ENCODE data around the gene RBM23. TPM values are rescaled to one million over a fixed set of nuclear protein-coding genes. Genes with fewer than 3 reads are reported as not detected.
A peak's percentile ranks its signal among the peaks of the same experiment; 100 is the strongest.

Gene RBM23
- total RNA-seq, 2 experiments from 2014 or later = 77.1 to 81.2 TPM

DNA sequence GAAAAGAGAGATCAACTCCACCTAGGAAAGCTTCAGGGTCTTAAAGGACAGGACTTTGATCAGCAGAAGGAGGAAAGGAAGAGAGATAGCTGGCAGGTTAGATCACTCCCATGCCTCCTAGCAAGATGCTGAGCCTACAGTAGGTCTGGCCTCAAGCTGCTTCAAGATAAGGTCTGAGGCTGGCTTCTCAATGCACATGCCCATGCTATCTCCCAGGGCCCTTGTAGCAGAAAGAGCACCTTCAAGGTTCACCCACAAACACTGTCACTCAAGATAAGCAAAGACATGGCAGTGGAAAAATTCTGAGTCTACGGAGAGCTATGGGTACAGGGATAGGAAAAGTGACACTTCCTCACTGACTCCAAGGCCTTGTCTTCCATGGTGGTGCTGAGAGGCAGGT is 21.6 kb downstream of the RBM23 start:
- CTCF ChIA-PET = interaction anchor here (1.8 to 4.2 kb wide), 5 partner anchors 12 to 327 kb away, joined by 6 to 20 read pairs (median 13); no protein-coding TSS in a partner anchor
- H3K4me1 Mint-ChIP-seq (ENCODE audit: low read depth) = peaks cover 13% of the 10 kb centered on the region
- DNase-seq = no peak
- H3K27me3 Mint-ChIP-seq (ENCODE audit: low read depth) = no peaks in the 10 kb centered on the region
- no peak overlapping the region for H3K27ac Mint-ChIP-seq
- ATAC-seq = no peak
- POLR2A ChIA-PET = interaction anchor here (0.6 kb wide), 1 partner anchor 313 kb away, joined by 3 read pairs; no protein-coding TSS in a partner anchor
- H3K36me3 Mint-ChIP-seq (ENCODE audit: low read depth) = peaks cover 25% of the 10 kb centered on the region
- H3K9me3 Mint-ChIP-seq (ENCODE audit: insufficient read depth) = no peaks in the 10 kb centered on the region
- no peak overlapping the region for H3K4me3 Mint-ChIP-seq

GRCh38 chr14:22896760-22897159 is 22.2 kb downstream of the RBM23 start:
- Mint-ChIP-seq H3K9me3 (ENCODE audit: insufficient read depth) (no peaks in the 10 kb centered on the region), H3K27me3 (ENCODE audit: low read depth) (no peaks in the 10 kb centered on the region), H3K27ac (no peak overlapping the region), H3K36me3 (ENCODE audit: low read depth) (peaks cover 21% of the 10 kb centered on the region), H3K4me3 (no peak overlapping the region), H3K4me1 (ENCODE audit: low read depth) (peaks cover 13% of the 10 kb centered on the region)
- no peak for DNase-seq
- ChIA-PET CTCF (interaction anchor here (0.9 to 2.5 kb wide), 8 partner anchors 12 to 326 kb away, joined by 3 to 15 read pairs (median 6); no protein-coding TSS in a partner anchor), POLR2A (interaction anchor here (1.5 kb wide), 1 partner anchor 23 kb away, joined by 4 read pairs; the partner anchor contains the start of gene RBM23)
- no peak for ATAC-seq

- POLR2A ChIA-PET = interaction anchor here (1.1 to 1.5 kb wide), 2 partner anchors 23 to 25 kb away, joined by 4 to 6 read pairs; partner anchors contain the start of genes LRP10 and RBM23
- CTCF ChIA-PET = interaction anchor here (0.9 to 2.5 kb wide), 10 partner anchors 11 to 326 kb away, joined by 3 to 15 read pairs (median 6); no protein-coding TSS in a partner anchor
- H3K4me1 Mint-ChIP-seq (ENCODE audit: low read depth) = peaks cover 11% of the 10 kb centered on the region
- H3K4me3 Mint-ChIP-seq = no peak overlapping the region
- H3K36me3 Mint-ChIP-seq (ENCODE audit: low read depth) = peaks cover 18% of the 10 kb centered on the region
- ATAC-seq (no peak), DNase-seq (no peak)
- no peaks in the 10 kb centered on the region for H3K9me3 Mint-ChIP-seq (ENCODE audit: insufficient read depth)
- H3K27me3 Mint-ChIP-seq (ENCODE audit: low read depth) = no peaks in the 10 kb centered on the region
- no peak overlapping the region for H3K27ac Mint-ChIP-seq
These were observed 22.6 kb downstream of the RBM23 start for GRCh38 chr14:22896356-22896755.

DNA sequence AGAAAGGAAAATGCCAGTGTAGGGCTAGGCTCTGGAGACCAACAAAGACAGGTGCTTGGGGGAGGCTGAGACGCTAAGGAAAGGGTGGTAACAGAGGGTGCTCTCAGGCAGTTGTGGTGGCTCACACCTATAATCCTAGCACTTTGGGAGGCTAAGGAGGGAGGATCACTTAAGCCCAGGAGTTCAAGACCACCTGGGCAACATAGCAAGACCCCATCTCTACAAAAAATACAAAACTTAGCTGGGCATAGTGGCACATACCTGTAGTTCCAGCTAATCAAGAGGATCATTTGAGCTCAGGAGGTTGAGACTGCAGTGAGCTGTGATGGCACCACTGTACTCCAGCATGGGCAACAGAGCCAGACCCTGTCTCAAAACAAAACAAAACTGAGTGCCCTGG is 23.5 kb downstream of the RBM23 start:
- DNase-seq (no peak), ATAC-seq (no peak)
- H3K4me1 Mint-ChIP-seq (ENCODE audit: low read depth) = peaks cover 2% of the 10 kb centered on the region
- ChIA-PET POLR2A (interaction anchor here (0.8 to 1.5 kb wide), 3 partner anchors 12 to 24 kb away, joined by 3 to 6 read pairs (median 4); partner anchors contain the start of genes LRP10, RBM23 and REM2), CTCF (interaction anchor here (1.0 to 2.5 kb wide), 7 partner anchors 10 to 310 kb away, joined by 3 to 15 read pairs (median 6); no protein-coding TSS in a partner anchor)
- H3K27ac Mint-ChIP-seq = no peak overlapping the region
- H3K27me3 Mint-ChIP-seq (ENCODE audit: low read depth) = no peaks in the 10 kb centered on the region
- no peaks in the 10 kb centered on the region for H3K9me3 Mint-ChIP-seq (ENCODE audit: insufficient read depth)
- H3K4me3 Mint-ChIP-seq = no peak overlapping the region
- peaks cover 14% of the 10 kb centered on the region for H3K36me3 Mint-ChIP-seq (ENCODE audit: low read depth)

DNA sequence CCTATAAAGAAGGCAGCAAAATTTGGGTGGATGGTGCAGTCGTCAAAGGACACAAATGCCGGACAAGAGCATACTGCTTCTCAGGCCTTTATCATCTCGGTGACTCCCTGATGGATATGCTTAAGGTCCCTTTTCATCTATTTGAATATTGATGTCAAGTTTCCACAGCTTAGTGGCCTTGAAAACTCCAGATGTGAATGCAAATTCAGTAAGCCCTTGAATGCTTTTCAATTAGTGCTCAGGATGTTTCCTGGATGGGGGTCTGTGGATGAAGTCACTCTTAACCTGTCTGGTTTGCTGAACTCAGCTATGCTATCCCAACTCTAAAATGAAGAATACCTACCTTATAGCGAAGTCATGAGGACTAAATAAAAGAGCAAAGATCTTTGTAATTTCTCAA is 25.2 kb downstream of the RBM23 start:
- Mint-ChIP-seq H3K4me1 (ENCODE audit: low read depth) (peaks cover 2% of the 10 kb centered on the region), H3K36me3 (ENCODE audit: low read depth) (peaks cover 10% of the 10 kb centered on the region), H3K27me3 (ENCODE audit: low read depth) (peaks cover 7% of the 10 kb centered on the region), H3K27ac (no peak overlapping the region), H3K4me3 (no peak overlapping the region), H3K9me3 (ENCODE audit: insufficient read depth) (no peaks in the 10 kb centered on the region)
- no peak for DNase-seq
- ChIA-PET CTCF (interaction anchor here (0.8 to 1.0 kb wide), 3 partner anchors 22 to 93 kb away, joined by 3 read pairs; no protein-coding TSS in a partner anchor), POLR2A (interaction anchor here (1.1 kb wide), 1 partner anchor 35 kb away, joined by 3 read pairs; the partner anchor contains the start of gene PRMT5)
- ATAC-seq = no peak

DNA sequence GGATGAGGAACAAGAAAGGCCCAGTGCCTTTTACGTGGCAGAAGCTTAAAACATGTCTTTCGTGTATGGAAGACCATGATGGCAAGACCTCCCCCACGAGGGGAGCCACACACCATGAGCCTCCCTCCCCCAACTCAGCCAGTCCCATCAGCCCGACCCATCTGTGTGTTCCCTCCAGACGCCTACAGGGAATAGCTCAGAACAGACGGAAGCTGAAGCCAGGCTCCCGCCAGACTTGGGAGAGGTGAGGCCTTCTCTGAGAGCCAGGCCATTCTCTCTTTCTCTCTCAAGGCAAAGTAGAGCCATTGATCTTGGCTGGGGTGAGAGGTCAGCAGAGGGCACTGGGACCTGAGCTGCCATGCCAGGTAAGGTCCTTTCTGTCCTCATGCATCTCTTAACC is 26.5 kb downstream of the RBM23 start:
- ATAC-seq = no peak
- ChIA-PET POLR2A (no interaction called here), CTCF (interaction anchor here (1.3 kb wide), 1 partner anchor 20 kb away, joined by 3 read pairs; no protein-coding TSS in a partner anchor)
- no peak overlapping the region for H3K27ac Mint-ChIP-seq
- no peak overlapping the region for H3K4me3 Mint-ChIP-seq
- peaks cover 5% of the 10 kb centered on the region for H3K36me3 Mint-ChIP-seq (ENCODE audit: low read depth)
- H3K27me3 Mint-ChIP-seq (ENCODE audit: low read depth) = peaks cover 7% of the 10 kb centered on the region
- H3K4me1 Mint-ChIP-seq (ENCODE audit: low read depth) = peaks cover 13% of the 10 kb centered on the region
- H3K9me3 Mint-ChIP-seq (ENCODE audit: insufficient read depth) = no peaks in the 10 kb centered on the region
- DNase-seq = no peak

GRCh38 chr14:22890416-22890815 is 28.5 kb downstream of the RBM23 start:
- peaks cover 29% of the 10 kb centered on the region for H3K4me1 Mint-ChIP-seq (ENCODE audit: low read depth)
- peaks cover 5% of the 10 kb centered on the region for H3K36me3 Mint-ChIP-seq (ENCODE audit: low read depth)
- ChIA-PET POLR2A (interaction anchor here (0.6 to 1.5 kb wide), 4 partner anchors 8 to 225 kb away, joined by 3 to 6 read pairs (median 3); partner anchors contain the start of gene RBM23), CTCF (interaction anchor here (0.9 to 11.0 kb wide), 7 partner anchors 11 to 178 kb away, joined by 3 to 152 read pairs (median 4); partner anchors contain the start of genes LRP10 and PRMT5)
- no peak overlapping the region for H3K27ac Mint-ChIP-seq
- no peak overlapping the region for H3K4me3 Mint-ChIP-seq
- H3K27me3 Mint-ChIP-seq (ENCODE audit: low read depth) = peaks cover 12% of the 10 kb centered on the region
- DNase-seq (no peak), ATAC-seq (no peak)
- no peaks in the 10 kb centered on the region for H3K9me3 Mint-ChIP-seq (ENCODE audit: insufficient read depth)

- peaks cover 24% of the 10 kb centered on the region for H3K27me3 Mint-ChIP-seq (ENCODE audit: low read depth)
- no peak for DNase-seq
- ChIA-PET CTCF (interaction anchor here (0.7 to 11.0 kb wide), 7 partner anchors 13 to 332 kb away, joined by 3 to 152 read pairs (median 5); partner anchors contain the start of gene LRP10), POLR2A (interaction anchor here (0.6 to 1.7 kb wide), 3 partner anchors 16 to 122 kb away, joined by 3 to 5 read pairs (median 3); partner anchors contain the start of gene OXA1L)
- H3K36me3 Mint-ChIP-seq (ENCODE audit: low read depth) = peaks cover 4% of the 10 kb centered on the region
- ATAC-seq = no peak
- H3K9me3 Mint-ChIP-seq (ENCODE audit: insufficient read depth) = no peaks in the 10 kb centered on the region
- H3K4me3 Mint-ChIP-seq = no peak overlapping the region
- peaks cover 31% of the 10 kb centered on the region for H3K4me1 Mint-ChIP-seq (ENCODE audit: low read depth)
- H3K27ac Mint-ChIP-seq = no peak overlapping the region
These were observed 30.3 kb downstream of the RBM23 start for GRCh38 chr14:22888662-22889061.

DNA sequence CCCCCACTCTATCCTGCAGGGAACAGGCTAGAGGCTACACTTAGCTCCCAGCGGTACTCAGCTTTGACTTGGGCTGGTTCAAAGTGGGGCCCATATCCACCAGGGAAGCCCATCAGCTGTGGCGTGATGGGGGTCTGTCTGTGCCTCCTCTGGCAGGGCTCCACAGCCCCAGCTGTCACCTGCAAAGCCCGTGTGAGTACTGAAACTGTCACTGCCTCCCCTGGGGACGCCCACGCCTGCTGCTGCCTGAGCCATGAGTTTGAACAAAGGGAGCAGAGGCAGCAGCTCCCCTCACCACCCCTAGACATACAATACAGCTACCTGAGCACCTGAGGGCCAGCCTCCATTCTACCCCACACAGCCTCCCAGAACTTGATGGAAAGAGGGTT is 31.0 kb downstream of the RBM23 start:
- Mint-ChIP-seq H3K27me3 (ENCODE audit: low read depth) (peaks cover 29% of the 10 kb centered on the region), H3K4me3 (no peak overlapping the region), H3K4me1 (ENCODE audit: low read depth) (peaks cover 31% of the 10 kb centered on the region), H3K36me3 (ENCODE audit: low read depth) (peaks cover 4% of the 10 kb centered on the region), H3K9me3 (ENCODE audit: insufficient read depth) (no peaks in the 10 kb centered on the region), H3K27ac (no peak overlapping the region)
- CTCF ChIA-PET = interaction anchor here (1.2 to 11.0 kb wide), 7 partner anchors 14 to 331 kb away, joined by 3 to 152 read pairs (median 5); partner anchors contain the start of gene LRP10
- POLR2A ChIA-PET = interaction anchor here (0.6 to 1.7 kb wide), 4 partner anchors 15 to 122 kb away, joined by 3 to 5 read pairs (median 3); partner anchors contain the start of gene OXA1L
- ATAC-seq = no peak
- no peak for DNase-seq

DNA sequence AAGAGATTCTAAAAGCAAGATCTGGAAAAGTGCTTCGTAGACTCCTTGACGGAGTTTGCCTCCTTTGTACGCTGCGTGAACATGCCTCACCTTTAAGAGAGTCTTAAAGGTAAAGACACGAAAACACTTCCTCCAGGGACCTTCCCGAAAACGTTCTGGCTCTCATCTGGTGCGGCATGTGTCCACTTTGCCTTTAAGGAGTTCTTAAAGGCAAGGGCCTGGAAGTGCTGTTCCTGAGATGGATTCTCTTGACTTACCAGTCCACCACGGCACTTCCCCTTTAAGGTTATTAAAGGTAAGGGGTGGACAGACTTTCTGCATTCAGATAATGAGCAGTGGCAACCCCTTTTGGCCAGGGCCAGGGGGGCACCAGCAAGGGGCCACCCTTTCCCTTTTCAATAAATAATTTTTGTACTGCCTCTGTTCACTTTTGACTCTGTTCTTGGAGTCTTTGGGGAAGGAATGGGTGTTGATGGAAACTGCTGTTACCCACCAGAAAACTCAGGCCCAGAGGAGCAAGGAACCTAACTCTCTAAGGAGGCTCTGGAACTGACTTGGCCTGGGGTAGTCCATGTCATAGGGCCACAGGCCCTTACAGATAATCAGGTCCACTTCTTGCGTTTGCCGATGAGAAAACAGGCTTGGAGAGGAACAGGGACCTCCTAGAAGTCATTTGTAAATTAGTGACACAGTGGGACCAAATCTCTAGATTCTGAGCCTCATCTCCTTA is 31.5 kb downstream of the RBM23 start:
- Mint-ChIP-seq H3K36me3 (ENCODE audit: low read depth) (peaks cover 4% of the 10 kb centered on the region), H3K27ac (peak overlapping the region; percentile 75), H3K4me1 (ENCODE audit: low read depth) (peaks cover 31% of the 10 kb centered on the region), H3K27me3 (ENCODE audit: low read depth) (peaks cover 32% of the 10 kb centered on the region), H3K9me3 (ENCODE audit: insufficient read depth) (no peaks in the 10 kb centered on the region), H3K4me3 (peak overlapping the region; percentile 75)
- ChIA-PET POLR2A (interaction anchor here (0.7 to 1.2 kb wide), 2 partner anchors 30 to 33 kb away, joined by 3 read pairs; no protein-coding TSS in a partner anchor), CTCF (interaction anchor here (0.9 to 11.0 kb wide), 13 partner anchors 12 to 331 kb away, joined by 3 to 152 read pairs (median 4); partner anchors contain the start of genes ABHD4, DAD1 and LRP10)
- ATAC-seq = peak; percentile 3
- no peak for DNase-seq

DNA sequence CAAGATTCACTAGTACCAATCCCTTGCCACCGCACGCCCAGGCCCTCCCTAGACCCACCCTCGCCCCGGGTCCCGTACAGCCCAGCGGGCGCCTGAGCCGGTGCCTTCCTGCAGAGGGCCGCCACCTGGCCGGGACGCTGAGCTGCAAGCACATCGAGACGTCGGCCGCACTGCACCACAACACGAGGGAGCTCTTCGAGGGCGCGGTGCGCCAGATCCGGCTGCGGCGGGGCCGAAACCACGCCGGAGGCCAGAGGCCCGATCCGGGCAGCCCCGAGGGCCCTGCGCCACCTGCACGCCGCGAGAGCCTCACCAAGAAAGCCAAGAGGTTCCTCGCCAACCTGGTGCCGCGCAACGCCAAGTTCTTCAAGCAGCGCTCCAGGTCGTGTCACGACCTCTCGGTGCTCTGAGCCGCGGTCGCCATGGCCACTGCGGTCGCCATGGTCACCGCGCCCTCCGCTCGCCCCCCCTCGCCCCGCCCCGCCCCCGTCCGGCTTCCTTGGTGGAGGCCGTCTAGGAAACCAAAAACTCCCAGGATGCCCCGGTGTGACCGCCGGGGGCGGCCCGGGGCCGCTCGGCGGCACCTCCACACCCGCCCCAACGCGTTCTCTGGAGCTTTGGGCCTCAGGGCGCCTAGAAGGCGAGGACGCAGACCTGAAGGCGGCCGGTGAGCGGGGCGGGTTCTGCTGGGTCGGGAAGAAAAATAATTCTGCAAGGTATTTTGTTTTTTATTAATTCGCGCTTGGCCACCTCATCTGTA is 32.3 kb downstream of the RBM23 start:
- ATAC-seq = peak; percentile 88
- Mint-ChIP-seq H3K9me3 (ENCODE audit: insufficient read depth) (no peaks in the 10 kb centered on the region), H3K36me3 (ENCODE audit: low read depth) (peaks cover 4% of the 10 kb centered on the region), H3K27ac (peak overlapping the region; percentile 75), H3K4me1 (ENCODE audit: low read depth) (peaks cover 31% of the 10 kb centered on the region), H3K27me3 (ENCODE audit: low read depth) (peaks cover 36% of the 10 kb centered on the region), H3K4me3 (peak overlapping the region; percentile 75)
- DNase-seq = peak; percentile 78
- ChIA-PET CTCF (interaction anchor here (0.6 to 11.0 kb wide), 13 partner anchors 13 to 317 kb away, joined by 3 to 152 read pairs (median 4); partner anchors contain the start of genes ABHD4, DAD1, HAUS4 and LRP10), POLR2A (interaction anchor here (1.0 kb wide), 2 partner anchors 14 to 15 kb away, joined by 3 to 7 read pairs; partner anchors contain the start of gene LRP10)

Data from activated CD8-positive, alpha-beta T cell treated with anti-CD3 and anti-CD28 coated beads, Interleukin-2, amount 10 ng/mL, durations not matched to agents 7 days and 5 days (primary cell).